IMR-90 (cell line): ENCODE data around the gene MAP3K19. TPM values are rescaled to one million over a fixed set of nuclear protein-coding genes. Genes with fewer than 3 reads are reported as not detected.

Experiments
- ATAC-seq: fragments of 200-7000 bp; cut with Tn5 transposase; 2 replicates; pipeline ENCODE4 v1.9.1; 2020; ENCODE audit warnings: low read depth, mild to moderate bottlenecking, moderate library complexity
- BruUV-seq: library from RNA; stranded (reverse); fragments of 400-500 nt; replicated peaks from 2 replicates; lab custom pipeline; 2021; lab: Mats Ljungman, UMichigan
- CTCF ChIA-PET: fragments of 300-600 bp; formaldehyde crosslinking; extraction: SDS; loops from one replicate; lab custom pipeline; 2021; ENCODE audit warnings: antibody characterized with exemption; lab: Yijun Ruan, JAX
- POLR2A ChIA-PET: fragments of 300-600 bp; sonication (Branson Sonifier 250); formaldehyde crosslinking; loops from one replicate; lab custom pipeline; 2022; ENCODE audit warnings: antibody characterized with exemption; ENCODE audit not compliant: unreplicated experiment; lab: Charles Lee
- DNase-seq: peaks from one replicate; pipeline ENCODE4 v3.0.0; 2013
- H2AFZ ChIP-seq: replicated peaks from 2 replicates; pipeline ENCODE3; 2013; ENCODE audit warnings: low read length, mild to moderate bottlenecking; ENCODE audit not compliant: poor library complexity
- H2AK5ac ChIP-seq: 2 replicates; pipeline ENCODE4 v1.6.1; 2013; ENCODE audit warnings: low read depth, low read length, inconsistent platforms
- H2AK9ac ChIP-seq: replicated peaks from 2 replicates; pipeline ENCODE3; 2013; ENCODE audit warnings: mild to moderate bottlenecking, low read depth, low read length, moderate library complexity; ENCODE audit not compliant: poor library complexity
- H2BK120ac ChIP-seq: 2 replicates; pipeline ENCODE4 v1.6.1; 2013; ENCODE audit warnings: low read depth, low read length, inconsistent platforms
- H2BK15ac ChIP-seq: 3 replicates; pipeline ENCODE4 v1.6.1; 2013; ENCODE audit warnings: low read depth, low read length, inconsistent platforms
- H2BK20ac ChIP-seq: 2 replicates; pipeline ENCODE4 v1.6.1; 2013; ENCODE audit warnings: low read depth, mild to moderate bottlenecking, inconsistent platforms, low read length, moderate library complexity
- H2BK5ac ChIP-seq: 2 replicates; pipeline ENCODE4 v1.6.1; 2013; ENCODE audit warnings: mild to moderate bottlenecking, low read depth, low read length, inconsistent platforms; ENCODE audit not compliant: poor library complexity, severe bottlenecking
- H3K14ac ChIP-seq: replicated peaks from 2 replicates; pipeline ENCODE4 v1.6.1; 2013; ENCODE audit warnings: low read depth, low read length, inconsistent platforms
- H3K18ac ChIP-seq: 2 replicates; pipeline ENCODE4 v1.6.1; 2013; ENCODE audit warnings: low read depth, low read length, control low read depth
- H3K23ac ChIP-seq: 2 replicates; pipeline ENCODE4 v1.6.1; 2013; ENCODE audit warnings: low read depth, low read length, inconsistent platforms
- H3K27ac ChIP-seq: 2 replicates; pipeline ENCODE4 v1.5.1; 2013; ENCODE audit warnings: mild to moderate bottlenecking, control low read depth, low read length; ENCODE audit not compliant: insufficient read depth
- H3K27me3 ChIP-seq: 2 replicates; pipeline ENCODE4 v1.6.1; 2013; ENCODE audit warnings: low read length; ENCODE audit not compliant: control insufficient read depth, insufficient read depth
- H3K36me3 ChIP-seq: 2 replicates; pipeline ENCODE4 v1.6.1; 2013; ENCODE audit warnings: low read length, mixed read lengths; ENCODE audit not compliant: control insufficient read depth, insufficient read depth
- H3K4ac ChIP-seq: 2 replicates; pipeline ENCODE4 v1.6.1; 2013; ENCODE audit warnings: low read depth, low read length, inconsistent platforms
- H3K4me1 ChIP-seq: 2 replicates; pipeline ENCODE4 v1.6.1; 2013; ENCODE audit warnings: low read length, mixed read lengths; ENCODE audit not compliant: control insufficient read depth, insufficient read depth
- H3K4me2 ChIP-seq: 2 replicates; pipeline ENCODE4 v1.6.1; 2013; ENCODE audit warnings: low read depth, mild to moderate bottlenecking, control low read depth, low read length, moderate library complexity
- H3K4me3 ChIP-seq: 2 replicates; pipeline ENCODE4 v1.5.1; 2013; ENCODE audit warnings: low read depth, mild to moderate bottlenecking, control low read depth, low read length, moderate library complexity; ENCODE audit not compliant: insufficient read depth
- H3K56ac ChIP-seq: 2 replicates; pipeline ENCODE4 v1.6.1; 2013; ENCODE audit warnings: low read length, inconsistent platforms; ENCODE audit not compliant: insufficient read depth; ENCODE audit errors: extremely low read depth
- H3K79me1 ChIP-seq, 2 experiments: 2 replicates each; pipeline ENCODE4 v1.6.1; 2013; ENCODE audit warnings: low read length in 2 of 2, inconsistent platforms in 1 of 2, low read depth in 1 of 2
- H3K9ac ChIP-seq: 2 replicates; pipeline ENCODE4 v1.6.1; 2013; ENCODE audit warnings: low read depth, low read length, control low read depth
- H3K9me1 ChIP-seq: 2 replicates; pipeline ENCODE4 v1.6.1; 2013; ENCODE audit warnings: low read length, inconsistent platforms; ENCODE audit not compliant: insufficient read depth
- H3K9me3 ChIP-seq: 2 replicates; pipeline ENCODE4 v1.6.1; 2013; ENCODE audit warnings: low read length; ENCODE audit not compliant: control insufficient read depth, insufficient read depth
- H4K20me1 ChIP-seq: 2 replicates; pipeline ENCODE4 v1.6.1; 2013; ENCODE audit warnings: low read length, inconsistent platforms; ENCODE audit not compliant: insufficient read depth
- H4K5ac ChIP-seq: 2 replicates; pipeline ENCODE4 v1.6.1; 2013; ENCODE audit warnings: mild to moderate bottlenecking, low read depth, low read length, control low read depth
- H4K8ac ChIP-seq, 2 experiments: 2 replicates each; pipeline ENCODE4 v1.6.1; 2013; ENCODE audit warnings: low read depth in 2 of 2, low read length in 2 of 2, control low read depth in 1 of 2, inconsistent platforms in 1 of 2
- H4K91ac ChIP-seq: 2 replicates; pipeline ENCODE4 v1.6.1; 2013; ENCODE audit warnings: low read depth, low read length, inconsistent platforms; ENCODE audit not compliant: insufficient read depth
- BHLHE40 ChIP-seq: fragments of 150-350 bp; IDR thresholded peaks from 2 replicates; pipeline ENCODE4 v1.6.1; 2016; ENCODE audit warnings: mild to moderate bottlenecking, low read depth, low read length
- CEBPB ChIP-seq: IDR thresholded peaks from 2 replicates; pipeline ENCODE4 v1.6.1; 2012; ENCODE audit warnings: low read depth, low read length, improper control_type of control experiment
- CHD1 ChIP-seq: IDR thresholded peaks from 2 replicates; pipeline ENCODE4 v1.6.1; 2012; ENCODE audit warnings: low read depth, low read length, improper control_type of control experiment
- CTCF ChIP-seq: conservative IDR thresholded peaks from 2 replicates; pipeline ENCODE4 v1.5.1; 2012; ENCODE audit warnings: mild to moderate bottlenecking, low read depth, low read length, improper control_type of control experiment
- ELK1 ChIP-seq: fragments of 150-350 bp; IDR thresholded peaks from 2 replicates; pipeline ENCODE4 v1.6.1; 2016; ENCODE audit warnings: low read depth, mild to moderate bottlenecking, low read length, moderate library complexity, borderline replicate concordance
- MAFK ChIP-seq: IDR thresholded peaks from 2 replicates; pipeline ENCODE4 v1.6.1; 2012; ENCODE audit warnings: low read depth, low read length, improper control_type of control experiment
- MAZ ChIP-seq: IDR thresholded peaks from 2 replicates; pipeline ENCODE4 v1.6.1; 2012; ENCODE audit warnings: low read depth, mild to moderate bottlenecking, low read length, improper control_type of control experiment, moderate library complexity, borderline replicate concordance
- MXI1 ChIP-seq: IDR thresholded peaks from 2 replicates; pipeline ENCODE4 v1.6.1; 2012; ENCODE audit warnings: low read depth, mild to moderate bottlenecking, low read length, moderate library complexity, borderline replicate concordance
- NFE2L2 ChIP-seq: fragments of 150-350 bp; IDR thresholded peaks from 2 replicates; pipeline ENCODE4 v1.6.1; 2016; ENCODE audit warnings: low read depth, mild to moderate bottlenecking, low read length
- POLR2A ChIP-seq: IDR thresholded peaks from 2 replicates; pipeline ENCODE4 v1.6.1; 2012; ENCODE audit warnings: mild to moderate bottlenecking, low read depth, low read length
- RAD21 ChIP-seq: IDR thresholded peaks from 2 replicates; pipeline ENCODE4 v1.6.1; 2012; ENCODE audit warnings: low read length, improper control_type of control experiment
- RCOR1 ChIP-seq: IDR thresholded peaks from 2 replicates; pipeline ENCODE4 v1.6.1; 2012; ENCODE audit warnings: mild to moderate bottlenecking, low read length, improper control_type of control experiment; ENCODE audit not compliant: insufficient replicate concordance
- SMC3 ChIP-seq: fragments of 150-350 bp; IDR thresholded peaks from 2 replicates; pipeline ENCODE4 v1.6.1; 2016; ENCODE audit warnings: low read depth, mild to moderate bottlenecking, antibody characterized with exemption, low read length, moderate library complexity
- USF2 ChIP-seq: fragments of 150-350 bp; IDR thresholded peaks from 2 replicates; pipeline ENCODE4 v1.6.1; 2017; ENCODE audit warnings: mild to moderate bottlenecking, antibody characterized with exemption, low read length, low read depth
- WGBS, 2 experiments: methylation state at CpG; one replicate each; pipeline versions ENCODE4 v1.1.5 to v1.1.7; 2013; ENCODE audit warnings: missing lambda C conversion rate in 2 of 2; ENCODE audit not compliant: insufficient read length in 1 of 2; ENCODE audit errors: extremely low coverage in 2 of 2; 5-methylcytosine and 5-hydroxymethylcytosine counted together
- dilution Hi-C: fragments of 300-500 bp; cut with HindIII; formaldehyde crosslinking; loops from one replicate; pipeline ENCODE4 v1.14.3; 2018; ENCODE audit warnings: low sequenced_read_pairs; ENCODE audit not compliant: unreplicated experiment
- in situ Hi-C: fragments of 300-500 bp; cut with MboI; formaldehyde crosslinking; loops from 3 replicates; pipeline ENCODE4 v1.14.3; 2019; ENCODE audit warnings: low sequenced_read_pairs, inconsistent platforms, mixed read lengths
- intact Hi-C: fragments of 100-400 bp; cut with micrococcal nuclease; formaldehyde crosslinking; loops from 2 replicates; pipeline ENCODE4 v1.10.0; 2022
- polyA plus RNA-seq, 3 experiments: library from polyadenylated mRNA; depleted of rRNA; stranded (reverse); fragments of >200 nt; gene quantifications; 2 replicates each; pipeline ENCODE4 v1.2.3, GENCODE V29; 2012; ENCODE audit warnings: low replicate concordance in 1 of 3
- total RNA-seq: library from RNA; depleted of rRNA; stranded (reverse); fragments of >200 nt; gene quantifications from 2 replicates; pipeline ENCODE4 v1.2.3, GENCODE V29; 2012

MAP3K19 gene
- total and polyA plus RNA-seq, 2 of the 4 experiments (the other 2 are of a cell fraction) = not detected

- no TSS peak for BruUV-seq
- H3K18ac ChIP-seq = no peak overlapping the region
- no peak overlapping the region for H3K56ac ChIP-seq
- H3K27ac ChIP-seq = peak overlapping the region; percentile 81; the same call in 1 of the 2 replicates
- ChIA-PET CTCF (no interaction called here), POLR2A (no interaction called here)
- ATAC-seq (peak; percentile 76), DNase-seq (peak; percentile 61)
- WGBS, 2 experiments = no CpG with 5 or more reads among the region's 4 CpGs
- no peaks in the 10 kb centered on the region; the same call in 1 of the 2 replicates for H3K9me1 ChIP-seq
- no peak overlapping the region for H4K91ac ChIP-seq
- H3K4ac ChIP-seq = no peak overlapping the region
- H2BK20ac ChIP-seq = no peak overlapping the region
- H3K9ac ChIP-seq = no peak overlapping the region
- no peak overlapping the region; a peak in 1 of 4 replicates for H4K8ac ChIP-seq
- no peaks in the 10 kb centered on the region for H3K9me3 ChIP-seq
- no peak overlapping the region for H3K4me2 ChIP-seq
- H2AK5ac ChIP-seq = no peak overlapping the region
- in situ Hi-C loops = no loop called here
- H3K23ac ChIP-seq = no peak overlapping the region
- peak overlapping the region; percentile 65 for H2BK5ac ChIP-seq
- intact Hi-C loops = loop anchor here (5.0 kb wide), 1 partner anchor 45 kb away; the partner anchor contains the start of gene RAB3GAP1
- peaks cover 19 to 33% of the 10 kb centered on the region in 2 experiments; a peak in 3 of 4 replicates for H3K79me1 ChIP-seq
- H2BK120ac ChIP-seq = no peak overlapping the region
- no peak overlapping the region for H3K4me3 ChIP-seq
- no peaks in the 10 kb centered on the region for H3K27me3 ChIP-seq
- dilution Hi-C loops = no loop called here
- no peak overlapping the region; the same call in 1 of the 2 replicates for H4K5ac ChIP-seq
- H4K20me1 ChIP-seq = no peaks in the 10 kb centered on the region; the same call in 1 of the 2 replicates
- H2AK9ac ChIP-seq = no peak overlapping the region
- TF ChIP-seq CTCF (no peak), MAZ (no peak), NFE2L2 (no peak), SMC3 (no peak), CHD1 (no peak), RAD21 (no peak), CEBPB (no peak), MAFK (no peak), POLR2A (no peak), RCOR1 (no peak), MXI1 (no peak), USF2 (no peak), BHLHE40 (no peak), ELK1 (no peak)
- peaks cover 8% of the 10 kb centered on the region for H3K4me1 ChIP-seq
- H2BK15ac ChIP-seq = no peak overlapping the region
- H3K14ac ChIP-seq = no peak overlapping the region
- no peak overlapping the region for H2AFZ ChIP-seq
- peaks cover 5% of the 10 kb centered on the region; the same call in 1 of the 2 replicates for H3K36me3 ChIP-seq
Observed at GRCh38 chr2:135096665-135097446, 49.6 kb upstream of the MAP3K19 start.
